Measurements from ENCODE around the gene PLCZ1.
"Not testable (repeated sequence)": the region's sequence is repeated elsewhere in the genome, so short reads cannot be mapped to it uniquely, and the experiment has no call there.

The PLCZ1 gene

GRCh38 chr12:18737819-18738218 lies at the start of gene PLCZ1, which contains the start of gene CAPZA3:
TSS of gene PLCZ1 (minus strand) at chr12:18738012. CDS start at chr12:18737371, 641 bp downstream.
TSS of gene CAPZA3 (plus strand) at chr12:18738119. CDS start at chr12:18738269, 150 bp downstream.
- DNase-seq (ENCODE audit: low read depth, low spot score) = no peak

GRCh38 chr12:18785465-18785864 lies 47.7 kb upstream of the PLCZ1 start:
- DNase-seq (ENCODE audit: low read depth, low spot score) = not testable (repeated sequence)

- no peak for DNase-seq (ENCODE audit: low read depth, low spot score)
These were observed 45.0 kb upstream of the PLCZ1 start for GRCh38 chr12:18782827-18783226.

GRCh38 chr12:18766479-18766878 lies 28.7 kb upstream of the PLCZ1 start:
- not testable (repeated sequence) for DNase-seq (ENCODE audit: low read depth, low spot score)

- DNase-seq (ENCODE audit: low read depth, low spot score) = no peak
These were observed 17.5 kb upstream of the PLCZ1 start for GRCh38 chr12:18755341-18755740.

GRCh38 chr12:18754124-18754707 lies 16.4 kb upstream of the PLCZ1 start:
- DNase-seq (ENCODE audit: low read depth, low spot score) = no peak

- DNase-seq (ENCODE audit: low read depth, low spot score) = peak; percentile 13
These were observed 15.8 kb upstream of the PLCZ1 start for GRCh38 chr12:18753481-18754123.

- peak; percentile 65 for DNase-seq (ENCODE audit: low read depth, low spot score)
These were observed 15.1 kb upstream of the PLCZ1 start for GRCh38 chr12:18752947-18753346.

GRCh38 chr12:18752280-18752920 lies 14.6 kb upstream of the PLCZ1 start:
- peak; percentile 85 for DNase-seq (ENCODE audit: low read depth, low spot score)

GRCh38 chr12:18751866-18752265 lies 14.1 kb upstream of the PLCZ1 start:
- DNase-seq (ENCODE audit: low read depth, low spot score) = no peak

- no peak for DNase-seq (ENCODE audit: low read depth, low spot score)
These were observed 12.3 kb upstream of the PLCZ1 start for GRCh38 chr12:18750085-18750484.

GRCh38 chr12:18749386-18749957 lies 11.7 kb upstream of the PLCZ1 start:
- no peak for DNase-seq (ENCODE audit: low read depth, low spot score)

GRCh38 chr12:18747895-18748294 lies 10.1 kb upstream of the PLCZ1 start:
- peak; percentile 6 for DNase-seq (ENCODE audit: low read depth, low spot score)

GRCh38 chr12:18731156-18731555 lies 6.7 kb downstream of the PLCZ1 start:
- no peak for DNase-seq (ENCODE audit: low read depth, low spot score)

GRCh38 chr12:18723752-18724151 lies 14.1 kb downstream of the PLCZ1 start:
- no peak for DNase-seq (ENCODE audit: low read depth, low spot score)

- DNase-seq (ENCODE audit: low read depth, low spot score) = no peak
These were observed 16.4 kb downstream of the PLCZ1 start for GRCh38 chr12:18721452-18721851.

- no peak for DNase-seq (ENCODE audit: low read depth, low spot score)
These were observed 17.1 kb downstream of the PLCZ1 start for GRCh38 chr12:18720690-18721089.

- DNase-seq (ENCODE audit: low read depth, low spot score) = no peak
These were observed 17.8 kb downstream of the PLCZ1 start for GRCh38 chr12:18719922-18720510.

- DNase-seq (ENCODE audit: low read depth, low spot score) = no peak
These were observed 19.4 kb downstream of the PLCZ1 start for GRCh38 chr12:18718462-18718861.

- no peak for DNase-seq (ENCODE audit: low read depth, low spot score)
These were observed 21.6 kb downstream of the PLCZ1 start for GRCh38 chr12:18716236-18716635.

- DNase-seq (ENCODE audit: low read depth, low spot score) = no peak
These were observed 31.0 kb downstream of the PLCZ1 start for GRCh38 chr12:18706798-18707197.

GRCh38 chr12:18703911-18704310 lies 33.9 kb downstream of the PLCZ1 start:
- DNase-seq (ENCODE audit: low read depth, low spot score) = no peak
